Measurements from ENCODE around the gene RUFY1. TPM values are rescaled to one million over a fixed set of nuclear protein-coding genes. Genes with fewer than 3 reads are reported as not detected.
A peak's percentile ranks its signal among the peaks of the same experiment; 100 is the strongest.

The RUFY1 gene
- total and polyA plus RNA-seq, 2 of the 13 experiments (the other 11 are each of a cell fraction or from before 2014, with no cell fraction given), result 19.9 to 31.9 TPM

DNA sequence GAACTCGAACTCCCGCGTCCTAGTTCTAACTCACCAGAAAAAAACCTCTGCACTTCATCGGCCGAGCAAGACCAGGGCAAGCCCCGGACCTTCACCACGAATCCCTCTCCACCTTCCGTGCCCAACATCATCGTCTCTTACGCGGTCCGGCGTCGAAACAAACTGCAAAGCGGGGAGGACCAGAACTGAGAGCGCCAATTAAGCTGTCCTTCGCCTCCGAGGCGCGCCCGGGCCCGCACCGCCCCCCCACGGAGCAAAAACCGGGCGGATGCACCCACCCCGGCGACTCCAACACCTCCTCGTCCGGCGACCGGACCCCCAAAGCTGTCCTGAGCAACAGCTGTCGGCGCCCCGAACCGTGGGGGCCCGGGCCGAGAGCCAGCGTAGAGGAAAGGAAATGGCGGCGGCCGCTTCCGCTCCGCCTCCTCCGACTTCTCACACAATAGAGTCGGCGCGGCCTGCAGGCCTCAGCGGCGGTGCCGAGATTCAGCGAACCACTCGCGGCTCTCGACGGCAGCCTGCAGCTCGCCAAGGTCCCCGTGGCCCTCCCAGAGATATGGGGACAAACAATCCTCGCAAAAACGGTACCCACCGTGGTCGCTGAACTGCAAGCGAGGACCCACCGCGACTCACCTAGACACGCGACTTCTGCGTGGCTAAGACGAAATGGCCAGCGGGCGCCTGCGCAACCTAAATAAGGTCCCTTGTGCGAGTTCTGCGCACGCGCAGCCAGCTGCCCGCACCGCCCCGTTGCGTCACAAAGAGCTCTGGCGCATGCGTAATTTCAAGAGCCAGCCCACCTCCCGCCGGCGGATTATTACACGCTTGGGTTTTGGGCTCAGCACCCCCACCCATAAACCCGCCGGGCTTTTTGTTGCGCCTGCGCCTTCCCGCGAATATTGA, 72.9 kb downstream of the RUFY1 start, which contains the start of gene HNRNPH1 (continued):
- TF ChIP-seq, protein P1, sequence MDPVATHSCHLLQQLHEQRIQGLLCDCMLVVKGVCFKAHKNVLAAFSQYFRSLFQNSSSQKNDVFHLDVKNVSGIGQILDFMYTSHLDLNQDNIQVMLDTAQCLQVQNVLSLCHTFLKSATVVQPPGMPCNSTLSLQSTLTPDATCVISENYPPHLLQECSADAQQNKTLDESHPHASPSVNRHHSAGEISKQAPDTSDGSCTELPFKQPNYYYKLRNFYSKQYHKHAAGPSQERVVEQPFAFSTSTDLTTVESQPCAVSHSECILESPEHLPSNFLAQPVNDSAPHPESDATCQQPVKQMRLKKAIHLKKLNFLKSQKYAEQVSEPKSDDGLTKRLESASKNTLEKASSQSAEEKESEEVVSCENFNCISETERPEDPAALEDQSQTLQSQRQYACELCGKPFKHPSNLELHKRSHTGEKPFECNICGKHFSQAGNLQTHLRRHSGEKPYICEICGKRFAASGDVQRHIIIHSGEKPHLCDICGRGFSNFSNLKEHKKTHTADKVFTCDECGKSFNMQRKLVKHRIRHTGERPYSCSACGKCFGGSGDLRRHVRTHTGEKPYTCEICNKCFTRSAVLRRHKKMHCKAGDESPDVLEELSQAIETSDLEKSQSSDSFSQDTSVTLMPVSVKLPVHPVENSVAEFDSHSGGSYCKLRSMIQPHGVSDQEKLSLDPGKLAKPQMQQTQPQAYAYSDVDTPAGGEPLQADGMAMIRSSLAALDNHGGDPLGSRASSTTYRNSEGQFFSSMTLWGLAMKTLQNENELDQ (CRISPR knock-in tag; IDR thresholded peaks at IDR 0.05; ENCODE audit: borderline replicate concordance), result peak; percentile 25; the same call in 1 of the 2 replicates
- TF ChIP-seq, protein P2, sequence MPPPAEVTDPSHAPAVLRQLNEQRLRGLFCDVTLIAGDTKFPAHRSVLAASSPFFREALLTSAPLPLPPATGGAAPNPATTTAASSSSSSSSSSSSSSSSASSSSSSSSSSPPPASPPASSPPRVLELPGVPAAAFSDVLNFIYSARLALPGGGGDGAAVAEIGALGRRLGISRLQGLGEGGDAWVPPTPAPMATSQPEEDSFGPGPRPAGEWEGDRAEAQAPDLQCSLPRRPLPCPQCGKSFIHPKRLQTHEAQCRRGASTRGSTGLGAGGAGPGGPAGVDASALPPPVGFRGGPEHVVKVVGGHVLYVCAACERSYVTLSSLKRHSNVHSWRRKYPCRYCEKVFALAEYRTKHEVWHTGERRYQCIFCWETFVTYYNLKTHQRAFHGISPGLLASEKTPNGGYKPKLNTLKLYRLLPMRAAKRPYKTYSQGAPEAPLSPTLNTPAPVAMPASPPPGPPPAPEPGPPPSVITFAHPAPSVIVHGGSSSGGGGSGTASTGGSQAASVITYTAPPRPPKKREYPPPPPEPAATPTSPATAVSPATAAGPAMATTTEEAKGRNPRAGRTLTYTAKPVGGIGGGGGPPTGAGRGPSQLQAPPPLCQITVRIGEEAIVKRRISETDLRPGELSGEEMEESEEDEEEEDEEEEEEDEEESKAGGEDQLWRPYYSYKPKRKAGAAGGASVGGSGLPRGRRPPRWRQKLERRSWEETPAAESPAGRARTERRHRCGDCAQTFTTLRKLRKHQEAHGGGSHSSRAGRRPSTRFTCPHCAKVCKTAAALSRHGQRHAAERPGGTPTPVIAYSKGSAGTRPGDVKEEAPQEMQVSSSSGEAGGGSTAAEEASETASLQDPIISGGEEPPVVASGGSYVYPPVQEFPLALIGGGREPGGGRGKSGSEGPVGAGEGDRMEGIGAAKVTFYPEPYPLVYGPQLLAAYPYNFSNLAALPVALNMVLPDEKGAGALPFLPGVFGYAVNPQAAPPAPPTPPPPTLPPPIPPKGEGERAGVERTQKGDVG (CRISPR knock-in tag; IDR thresholded peaks at IDR 0.05; ENCODE audit: borderline replicate concordance), result peak; percentile 50; the same call in 1 of the 2 replicates
- TF ChIP-seq, protein P3, sequence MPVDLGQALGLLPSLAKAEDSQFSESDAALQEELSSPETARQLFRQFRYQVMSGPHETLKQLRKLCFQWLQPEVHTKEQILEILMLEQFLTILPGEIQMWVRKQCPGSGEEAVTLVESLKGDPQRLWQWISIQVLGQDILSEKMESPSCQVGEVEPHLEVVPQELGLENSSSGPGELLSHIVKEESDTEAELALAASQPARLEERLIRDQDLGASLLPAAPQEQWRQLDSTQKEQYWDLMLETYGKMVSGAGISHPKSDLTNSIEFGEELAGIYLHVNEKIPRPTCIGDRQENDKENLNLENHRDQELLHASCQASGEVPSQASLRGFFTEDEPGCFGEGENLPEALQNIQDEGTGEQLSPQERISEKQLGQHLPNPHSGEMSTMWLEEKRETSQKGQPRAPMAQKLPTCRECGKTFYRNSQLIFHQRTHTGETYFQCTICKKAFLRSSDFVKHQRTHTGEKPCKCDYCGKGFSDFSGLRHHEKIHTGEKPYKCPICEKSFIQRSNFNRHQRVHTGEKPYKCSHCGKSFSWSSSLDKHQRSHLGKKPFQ (CRISPR knock-in tag; IDR thresholded peaks at IDR 0.05; ENCODE audit: insufficient replicate concordance), result peak; percentile 88
- TF ChIP-seq RFX3 (CRISPR knock-in tag; IDR thresholded peaks at IDR 0.05) (no peak), HMGA1 (CRISPR knock-in tag; conservative IDR thresholded peaks at IDR 0.05) (no peak), IKZF4 (CRISPR knock-in tag; IDR thresholded peaks at IDR 0.05; ENCODE audit: borderline replicate concordance, low read depth, not compliant biosample characterization) (peak; percentile 43), SP4 (CRISPR knock-in tag; IDR thresholded peaks at IDR 0.05) (peak; percentile 86), SP2 (CRISPR knock-in tag; IDR thresholded peaks at IDR 0.05) (peak; percentile 37; the same call in 1 of the 2 replicates), RARG (CRISPR knock-in tag; IDR thresholded peaks at IDR 0.05; ENCODE audit: low read depth) (no peak), NFATC3 (CRISPR knock-in tag; IDR thresholded peaks at IDR 0.05) (no peak), XRCC5 (optimal IDR thresholded peaks at IDR 0.05; ENCODE audit: low read length) (peak; percentile 17), ZNF614 (CRISPR knock-in tag; IDR thresholded peaks at IDR 0.05; ENCODE audit: borderline replicate concordance) (no peak; the same call in 1 of the 2 replicates), ZNF33B (CRISPR knock-in tag; IDR thresholded peaks at IDR 0.05) (no peak)
- TF ChIP-seq, protein P4, sequence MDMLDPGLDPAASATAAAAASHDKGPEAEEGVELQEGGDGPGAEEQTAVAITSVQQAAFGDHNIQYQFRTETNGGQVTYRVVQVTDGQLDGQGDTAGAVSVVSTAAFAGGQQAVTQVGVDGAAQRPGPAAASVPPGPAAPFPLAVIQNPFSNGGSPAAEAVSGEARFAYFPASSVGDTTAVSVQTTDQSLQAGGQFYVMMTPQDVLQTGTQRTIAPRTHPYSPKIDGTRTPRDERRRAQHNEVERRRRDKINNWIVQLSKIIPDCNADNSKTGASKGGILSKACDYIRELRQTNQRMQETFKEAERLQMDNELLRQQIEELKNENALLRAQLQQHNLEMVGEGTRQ (IDR thresholded peaks at IDR 0.05; ENCODE audit: low read depth, low read length), result no peak
- TF ChIP-seq, protein P4 (CRISPR knock-in tag; IDR thresholded peaks at IDR 0.05; ENCODE audit: borderline replicate concordance), result peak; percentile 40; the same call in 1 of the 2 replicates
- TF ChIP-seq, protein P5, sequence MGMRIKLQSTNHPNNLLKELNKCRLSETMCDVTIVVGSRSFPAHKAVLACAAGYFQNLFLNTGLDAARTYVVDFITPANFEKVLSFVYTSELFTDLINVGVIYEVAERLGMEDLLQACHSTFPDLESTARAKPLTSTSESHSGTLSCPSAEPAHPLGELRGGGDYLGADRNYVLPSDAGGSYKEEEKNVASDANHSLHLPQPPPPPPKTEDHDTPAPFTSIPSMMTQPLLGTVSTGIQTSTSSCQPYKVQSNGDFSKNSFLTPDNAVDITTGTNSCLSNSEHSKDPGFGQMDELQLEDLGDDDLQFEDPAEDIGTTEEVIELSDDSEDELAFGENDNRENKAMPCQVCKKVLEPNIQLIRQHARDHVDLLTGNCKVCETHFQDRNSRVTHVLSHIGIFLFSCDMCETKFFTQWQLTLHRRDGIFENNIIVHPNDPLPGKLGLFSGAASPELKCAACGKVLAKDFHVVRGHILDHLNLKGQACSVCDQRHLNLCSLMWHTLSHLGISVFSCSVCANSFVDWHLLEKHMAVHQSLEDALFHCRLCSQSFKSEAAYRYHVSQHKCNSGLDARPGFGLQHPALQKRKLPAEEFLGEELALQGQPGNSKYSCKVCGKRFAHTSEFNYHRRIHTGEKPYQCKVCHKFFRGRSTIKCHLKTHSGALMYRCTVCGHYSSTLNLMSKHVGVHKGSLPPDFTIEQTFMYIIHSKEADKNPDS (CRISPR knock-in tag; IDR thresholded peaks at IDR 0.05), result no peak; the same call in 1 of the 2 replicates
